ENCODE results near the gene SV2B. TPM values are rescaled to one million over a fixed set of nuclear protein-coding genes. Genes with fewer than 3 reads are reported as not detected.

SV2B gene
- total RNA-seq, 1 donor from 2014 or later = 0.26 TPM

GRCh38 chr15:91104111-91104510 is 4.1 kb downstream of the SV2B start:
- TF ChIP-seq CTCF (IDR thresholded peaks at IDR 0.05; ENCODE audit: insufficient read depth, low read length, severe bottlenecking) = no peak
- DNase-seq (ENCODE audit: low read depth) (no peak), FAIRE-seq (no peak)
- H3K36me3 ChIP-seq (ENCODE audit: control insufficient read depth, insufficient read depth, low read length) = no peaks in the 10 kb centered on the region
- peaks cover 12% of the 10 kb centered on the region for H3K27me3 ChIP-seq (ENCODE audit: control insufficient read depth, insufficient read depth, low read length)
- no peak overlapping the region for H3K4me3 ChIP-seq (ENCODE audit: low read depth, low read length)

- no peak overlapping the region for H3K4me3 ChIP-seq (ENCODE audit: low read depth, low read length)
- no peaks in the 10 kb centered on the region for H3K27me3 ChIP-seq (ENCODE audit: control insufficient read depth, insufficient read depth, low read length)
- FAIRE-seq (no peak), DNase-seq (ENCODE audit: low read depth) (no peak)
- no peak for TF ChIP-seq CTCF (IDR thresholded peaks at IDR 0.05; ENCODE audit: insufficient read depth, low read length, severe bottlenecking)
- H3K36me3 ChIP-seq (ENCODE audit: control insufficient read depth, insufficient read depth, low read length) = no peaks in the 10 kb centered on the region
Measured at GRCh38 chr15:91108421-91108820, 8.4 kb downstream of the SV2B start.

GRCh38 chr15:91109885-91110284 is 9.8 kb downstream of the SV2B start:
- no peaks in the 10 kb centered on the region for H3K36me3 ChIP-seq (ENCODE audit: control insufficient read depth, insufficient read depth, low read length)
- no peak for TF ChIP-seq CTCF (IDR thresholded peaks at IDR 0.05; ENCODE audit: insufficient read depth, low read length, severe bottlenecking)
- H3K27me3 ChIP-seq (ENCODE audit: control insufficient read depth, insufficient read depth, low read length) = no peaks in the 10 kb centered on the region
- DNase-seq (ENCODE audit: low read depth) (no peak), FAIRE-seq (no peak)
- H3K4me3 ChIP-seq (ENCODE audit: low read depth, low read length) = no peak overlapping the region

- FAIRE-seq (no peak), DNase-seq (ENCODE audit: low read depth) (no peak)
- H3K4me3 ChIP-seq (ENCODE audit: low read depth, low read length) = no peak overlapping the region
- no peaks in the 10 kb centered on the region for H3K27me3 ChIP-seq (ENCODE audit: control insufficient read depth, insufficient read depth, low read length)
- H3K36me3 ChIP-seq (ENCODE audit: control insufficient read depth, insufficient read depth, low read length) = no peaks in the 10 kb centered on the region
- no peak for TF ChIP-seq CTCF (IDR thresholded peaks at IDR 0.05; ENCODE audit: insufficient read depth, low read length, severe bottlenecking)
Measured at GRCh38 chr15:91110407-91110806, 10.3 kb downstream of the SV2B start.

- DNase-seq (ENCODE audit: low read depth) (no peak), FAIRE-seq (no peak)
Measured at GRCh38 chr15:91113030-91113429, 13.0 kb downstream of the SV2B start.

More at GRCh38 chr15:91113030-91113429, 13.0 kb downstream of the SV2B start:
- TF ChIP-seq CTCF (IDR thresholded peaks at IDR 0.05; ENCODE audit: insufficient read depth, low read length, severe bottlenecking) = no peak
- Histone ChIP-seq H3K36me3 (ENCODE audit: control insufficient read depth, insufficient read depth, low read length) (no peaks in the 10 kb centered on the region), H3K27me3 (ENCODE audit: control insufficient read depth, insufficient read depth, low read length) (no peaks in the 10 kb centered on the region), H3K4me3 (ENCODE audit: low read depth, low read length) (no peak overlapping the region)
